CD4-positive, alpha-beta T cell treated with Interleukin-15 for 4 hours (primary cell): ENCODE results near the gene ATF7.
"Not testable (repeated sequence)": the region's sequence is repeated elsewhere in the genome, so short reads cannot be mapped to it uniquely, and the experiment has no call there.

ENCODE experiments used
- DNase-seq: peaks from one replicate; pipeline ENCODE4 v3.0.0-alpha.2; 2020; ENCODE audit warnings: low spot score

ATF7 gene

DNA sequence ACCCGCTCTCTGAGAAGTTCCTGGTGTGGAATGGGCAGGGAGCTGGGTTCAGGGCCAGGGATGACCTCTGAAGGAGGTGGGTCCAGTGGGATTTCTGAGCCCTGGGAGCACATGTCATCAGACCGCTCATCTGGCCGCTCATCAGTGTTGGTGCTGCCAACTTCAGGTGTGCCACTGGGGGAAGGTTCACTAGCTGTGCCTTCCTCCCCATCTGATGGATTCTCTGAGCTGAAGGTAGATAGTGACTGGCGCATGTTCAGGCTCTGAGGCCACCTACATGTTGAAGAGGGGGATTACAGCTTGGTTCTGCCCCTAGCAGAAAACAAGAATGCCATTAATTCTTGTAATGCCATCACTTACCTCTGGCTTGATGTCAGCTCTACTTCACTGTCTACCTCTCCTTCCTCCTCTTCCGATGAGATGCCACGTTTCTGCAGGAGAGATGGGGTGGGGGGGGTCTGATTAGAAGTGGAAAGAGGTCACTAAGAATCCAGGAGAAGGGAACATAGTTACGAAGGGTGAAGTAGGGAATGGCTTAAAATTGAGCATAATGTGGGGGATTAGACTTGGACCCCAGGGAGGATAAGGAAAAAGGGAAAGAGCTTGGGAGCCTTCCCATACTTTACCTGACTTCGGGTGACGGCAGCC is 144.1 kb downstream of the ATF7 start:
- no peak for DNase-seq

DNA sequence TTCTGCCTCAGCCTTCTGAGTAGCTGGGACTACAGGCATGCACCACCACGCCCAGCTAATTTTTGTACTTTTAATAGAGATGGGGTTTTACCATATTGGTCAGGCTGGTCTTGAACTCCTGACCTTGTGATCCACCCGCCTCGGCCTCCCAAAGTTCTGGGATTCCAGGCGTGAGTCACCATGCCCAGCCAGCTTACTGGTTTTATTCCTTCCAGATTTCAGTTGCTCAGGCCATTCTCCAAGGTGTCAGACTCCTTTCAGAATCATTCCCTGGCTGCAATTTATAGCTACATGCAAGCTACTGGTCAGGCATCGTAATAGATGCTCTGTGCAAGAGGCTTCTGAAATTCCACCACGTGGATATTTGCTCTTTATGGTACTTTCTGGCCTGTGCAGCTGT is 144.7 kb downstream of the ATF7 start:
- not testable (repeated sequence) for DNase-seq

DNA sequence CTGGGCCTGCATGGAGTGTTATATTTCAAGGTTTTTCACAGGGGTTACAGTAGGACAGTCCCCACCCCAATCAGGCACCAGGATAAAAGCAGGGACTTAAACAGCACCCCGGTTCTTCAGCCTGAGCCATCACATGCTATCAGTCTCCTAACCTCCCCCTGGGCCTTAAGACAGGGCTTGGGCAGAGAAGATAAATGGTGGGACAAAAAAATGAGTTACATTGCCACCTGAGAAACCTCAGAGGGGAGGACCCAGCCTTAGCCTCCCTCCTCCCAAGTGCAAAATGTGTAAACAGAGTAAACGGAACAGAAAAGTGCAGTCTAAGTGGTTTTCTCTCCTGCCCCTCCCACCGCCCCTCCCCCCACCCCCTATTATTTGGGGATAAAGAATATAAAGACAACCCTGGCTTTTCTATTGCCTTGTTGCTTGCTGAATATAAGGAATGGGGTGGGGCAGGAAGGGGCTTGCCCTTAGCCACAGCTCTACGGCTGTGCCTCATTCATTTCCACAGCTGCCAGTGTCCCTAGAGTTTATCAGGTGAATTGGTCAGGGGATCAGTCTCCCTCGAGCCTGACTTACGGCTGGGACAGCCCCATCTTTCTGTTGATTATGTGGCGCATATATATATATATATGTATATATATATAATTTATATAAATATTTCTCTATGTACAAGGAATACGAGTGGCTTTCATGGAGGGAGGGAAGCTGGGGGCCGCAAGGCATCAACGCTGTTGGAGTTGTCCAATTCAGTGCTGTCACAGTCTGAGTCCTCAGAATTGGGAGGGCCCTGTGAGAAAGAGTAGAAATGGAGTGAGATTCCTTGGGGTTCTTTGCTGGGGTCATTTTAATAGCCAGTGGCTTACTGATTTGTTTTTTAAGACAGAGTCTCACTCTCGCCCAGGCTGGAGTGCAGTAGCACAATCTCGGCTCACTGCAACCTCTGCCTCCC is 145.4 kb downstream of the ATF7 start:
- no peak for DNase-seq

DNA sequence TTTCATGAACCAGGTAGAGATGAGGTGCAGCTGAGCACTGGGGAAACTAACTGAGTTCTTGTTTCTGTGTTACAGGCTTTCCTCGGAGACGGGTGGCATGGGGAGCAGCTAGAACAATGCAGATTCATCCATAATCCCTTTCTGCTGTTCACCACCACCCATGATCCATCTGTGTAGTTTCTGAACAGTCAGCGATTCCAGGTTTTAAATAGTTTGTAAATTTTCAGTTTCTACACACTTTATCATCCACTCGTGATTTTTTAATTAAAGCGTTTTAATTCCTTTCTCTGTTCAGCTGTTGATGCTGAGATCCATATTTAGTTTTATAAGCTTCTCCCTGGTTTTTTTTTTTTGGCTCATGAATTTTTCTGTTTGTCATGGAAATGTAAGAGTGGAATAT is 146.9 kb downstream of the ATF7 start:
- DNase-seq = no peak

DNA sequence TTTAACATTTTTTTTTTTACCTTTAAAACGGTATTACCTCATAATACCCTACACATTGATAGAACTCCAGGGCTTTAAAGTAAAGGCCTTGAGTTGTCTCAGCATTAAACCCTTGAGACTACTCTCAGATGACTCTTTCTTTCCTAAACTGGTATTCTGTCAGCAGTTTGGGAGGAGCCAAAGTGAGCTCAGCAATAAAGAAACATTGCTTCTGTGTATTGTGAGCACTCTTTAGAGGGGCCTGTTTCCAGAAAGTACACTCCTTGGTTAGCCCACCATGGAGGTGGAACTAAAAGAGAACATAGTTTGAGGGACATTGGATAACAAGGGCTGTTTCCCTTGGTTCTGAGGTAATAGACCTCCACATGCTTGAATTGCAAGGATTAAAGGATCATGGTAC is 147.3 kb downstream of the ATF7 start:
- no peak for DNase-seq

GRCh38 chr12:53476769-53477209 is 149.4 kb downstream of the ATF7 start:
- peak; percentile 27 for DNase-seq

DNA sequence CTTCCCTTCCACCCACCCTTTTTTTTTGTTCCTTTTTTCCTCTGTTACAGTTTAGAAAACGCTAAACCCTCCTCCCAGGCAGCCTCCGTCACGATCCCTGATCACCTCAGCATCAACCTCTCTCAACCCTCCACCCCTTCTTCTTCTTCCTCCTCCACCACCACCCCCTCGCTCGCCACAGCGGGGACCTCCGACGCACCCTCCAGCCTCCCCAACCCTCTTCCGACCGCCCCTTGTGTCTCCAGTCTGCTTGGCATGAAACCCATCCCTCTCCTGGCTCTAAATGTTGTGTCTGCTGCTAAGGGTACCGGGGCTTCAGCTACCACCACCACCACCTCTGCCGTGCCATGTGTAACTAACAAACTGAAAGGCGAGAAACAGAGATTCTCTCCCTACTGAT is 151.4 kb downstream of the ATF7 start:
- DNase-seq = no peak

DNA sequence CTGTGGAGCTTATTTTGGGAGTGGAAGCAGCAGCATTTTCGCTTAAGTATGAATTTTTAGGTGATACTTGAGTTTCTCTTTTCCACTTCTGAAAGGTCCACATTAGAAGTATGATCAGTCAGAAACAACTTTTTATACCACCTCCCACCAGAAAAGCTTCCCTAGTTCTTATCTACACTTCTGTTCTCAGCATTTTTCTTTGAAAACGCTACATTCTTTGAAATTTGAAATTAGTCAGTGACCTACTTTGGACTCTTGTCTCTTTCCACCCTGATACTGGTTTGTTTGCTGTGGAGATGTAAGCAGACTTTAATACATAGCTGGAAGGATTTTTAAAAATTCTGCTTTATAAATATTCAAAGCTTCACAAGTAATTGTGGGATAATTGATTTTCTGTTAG is 152.1 kb downstream of the ATF7 start:
- DNase-seq = peak; percentile 34

GRCh38 chr12:53472056-53472582 is 154.1 kb downstream of the ATF7 start:
- no peak for DNase-seq

GRCh38 chr12:53468282-53468681 is 157.9 kb downstream of the ATF7 start:
- DNase-seq = no peak

GRCh38 chr12:53467880-53468279 is 158.3 kb downstream of the ATF7 start:
- DNase-seq = no peak

DNA sequence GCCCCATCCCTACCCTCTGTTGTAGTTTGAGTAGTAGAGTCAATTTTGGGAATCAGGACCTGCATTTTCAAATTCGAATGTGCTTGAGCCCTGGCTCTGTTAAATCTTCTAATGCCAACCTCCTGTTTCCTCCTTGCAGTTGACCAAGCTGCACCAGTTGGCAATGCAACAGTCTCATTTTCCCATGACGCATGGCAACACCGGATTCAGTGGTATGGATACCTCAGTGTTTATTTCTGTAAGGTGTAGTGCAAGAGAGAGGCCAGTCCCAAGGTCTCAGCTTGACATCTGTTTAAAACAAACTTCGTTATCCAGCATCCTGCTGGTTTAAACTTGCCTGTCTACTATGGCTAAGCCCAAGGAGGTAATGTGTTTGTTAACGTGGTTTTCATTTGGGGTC is 159.1 kb downstream of the ATF7 start:
- no peak for DNase-seq

DNA sequence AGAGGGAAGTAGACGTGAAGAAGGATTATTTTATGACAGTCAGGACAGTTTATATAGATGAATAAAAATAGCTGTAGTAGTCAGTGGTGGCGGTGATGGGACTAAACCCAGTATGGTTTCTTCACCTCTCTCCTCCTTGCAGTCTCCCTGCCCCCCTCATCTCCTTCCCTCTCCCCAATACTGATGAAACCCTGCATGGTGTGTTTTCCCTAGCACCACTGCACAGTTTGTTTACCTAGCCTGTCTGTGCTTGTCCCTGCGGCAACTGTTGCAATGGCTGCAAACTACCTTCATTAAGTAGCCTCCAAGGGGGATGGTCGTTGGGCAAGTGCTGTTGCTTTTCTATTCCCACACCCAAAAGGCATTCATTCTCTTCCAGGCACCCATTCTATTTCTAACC is 159.5 kb downstream of the ATF7 start:
- DNase-seq = no peak

- no peak for DNase-seq
These were observed 160.5 kb downstream of the ATF7 start for GRCh38 chr12:53465679-53466078.

- no peak for DNase-seq
These were observed 161.3 kb downstream of the ATF7 start for GRCh38 chr12:53464685-53465418.

DNA sequence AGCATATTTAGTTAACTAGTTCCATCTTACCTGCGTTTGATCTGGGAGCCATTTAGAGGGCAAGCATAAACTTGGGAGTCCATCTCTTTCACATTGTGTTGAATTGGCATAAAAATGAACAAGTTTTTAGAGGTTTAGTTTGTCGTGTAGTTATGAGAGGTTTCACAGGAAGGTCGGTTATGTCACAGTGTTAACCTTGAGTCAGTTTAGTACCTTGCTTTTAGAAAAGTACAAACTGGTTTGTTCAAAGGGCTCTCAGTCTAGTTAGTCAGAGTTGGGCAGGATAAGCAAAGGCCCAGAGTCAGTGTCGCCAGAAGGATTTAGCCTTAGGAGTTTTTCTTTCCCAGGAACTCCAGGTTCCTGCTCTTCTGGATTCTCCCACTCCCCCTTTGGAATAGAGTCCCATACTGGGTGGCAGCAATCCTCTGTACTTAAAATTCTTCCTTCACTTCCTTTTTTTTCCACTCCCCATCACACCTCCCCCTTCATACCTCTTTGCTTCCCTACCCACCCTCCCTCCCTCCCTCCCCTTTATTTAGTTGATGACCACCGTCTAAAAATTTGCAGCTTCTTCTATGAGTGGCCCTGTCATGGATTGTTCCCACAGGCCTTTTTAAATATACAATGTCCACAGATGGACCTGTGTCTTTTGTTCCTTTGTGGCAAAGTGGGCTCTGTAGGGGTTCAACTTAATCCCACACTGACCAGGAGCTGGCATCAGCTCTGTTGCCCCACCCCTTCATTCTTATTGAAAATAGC is 162.2 kb downstream of the ATF7 start:
- DNase-seq = no peak

- no peak for DNase-seq
These were observed 163.2 kb downstream of the ATF7 start for GRCh38 chr12:53462935-53463334.

DNA sequence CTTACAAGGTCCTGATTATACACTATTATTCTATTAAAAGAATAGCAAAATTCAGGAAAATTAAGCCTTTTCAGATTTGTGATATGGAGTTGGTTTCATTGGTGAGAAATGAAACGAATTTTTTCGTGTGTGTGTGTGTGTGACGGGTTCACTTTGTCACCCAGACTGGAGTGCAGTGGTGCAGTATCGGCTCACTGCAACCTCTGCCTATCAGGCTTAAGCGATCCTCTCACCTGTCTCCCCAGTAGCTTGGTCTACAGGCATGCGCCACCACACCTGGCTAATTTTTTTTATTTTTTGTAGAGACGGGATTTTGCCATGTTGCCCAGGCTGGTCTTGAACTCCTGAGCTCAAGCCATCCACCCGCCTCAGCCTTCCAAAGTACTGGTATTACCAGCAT is 164.6 kb downstream of the ATF7 start:
- DNase-seq = no peak

DNA sequence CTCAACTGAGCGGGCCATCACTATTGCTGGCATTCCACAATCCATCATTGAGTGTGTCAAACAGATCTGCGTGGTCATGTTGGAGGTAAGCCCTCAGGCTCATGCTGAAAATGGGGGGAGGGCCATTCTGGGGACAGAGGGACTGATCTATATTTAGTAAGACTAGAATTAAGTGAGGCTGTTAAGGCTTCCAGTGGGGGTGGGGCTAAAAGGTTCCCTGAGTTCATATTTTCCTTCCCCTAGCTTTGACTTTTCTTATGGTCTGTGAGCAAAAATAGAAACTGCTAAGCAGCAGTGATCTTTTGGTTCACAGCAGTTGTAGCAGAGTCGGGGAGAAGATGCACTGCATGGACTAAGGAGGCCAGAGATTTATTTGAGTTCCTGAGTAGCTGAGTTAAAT is 165.1 kb downstream of the ATF7 start:
- DNase-seq = no peak

GRCh38 chr12:53459097-53459496 is 167.1 kb downstream of the ATF7 start:
- DNase-seq = no peak
